HG03060 (cell line): ENCODE data around the gene OR6S1.
"Not testable (repeated sequence)": the region's sequence is repeated elsewhere in the genome, so short reads cannot be mapped to it uniquely, and the experiment has no call there.

Experiments
- ATAC-seq: cut with Tn5 transposase; IDR thresholded peaks from one replicate; pipeline ENCODE4 v1.9.1; 2021; ENCODE audit warnings: low read depth, moderate number of reproducible peaks; ENCODE audit not compliant: unreplicated experiment

The OR6S1 gene

GRCh38 chr14:20632448-20632830 lies 9.1 kb downstream of the OR6S1 start:
- ATAC-seq: no peak

GRCh38 chr14:20631880-20632389 lies 9.6 kb downstream of the OR6S1 start:
- no peak for ATAC-seq

GRCh38 chr14:20631023-20631879 lies 10.2 kb downstream of the OR6S1 start:
- ATAC-seq: no peak

- no peak for ATAC-seq
These were observed 11.0 kb downstream of the OR6S1 start for GRCh38 chr14:20630340-20631022.

- ATAC-seq: no peak
These were observed 13.2 kb downstream of the OR6S1 start for GRCh38 chr14:20628063-20628854.

- no peak for ATAC-seq
These were observed 14.0 kb downstream of the OR6S1 start for GRCh38 chr14:20627346-20628027.

GRCh38 chr14:20626274-20626673 lies 15.2 kb downstream of the OR6S1 start:
- no peak for ATAC-seq

GRCh38 chr14:20624495-20625070 lies 16.9 kb downstream of the OR6S1 start:
- ATAC-seq: no peak

GRCh38 chr14:20623798-20624197 lies 17.7 kb downstream of the OR6S1 start:
- no peak for ATAC-seq

GRCh38 chr14:20622816-20623291 lies 18.6 kb downstream of the OR6S1 start:
- no peak for ATAC-seq

- no peak for ATAC-seq
These were observed 20.6 kb downstream of the OR6S1 start for GRCh38 chr14:20620798-20621478.

GRCh38 chr14:20619688-20620087 lies 21.8 kb downstream of the OR6S1 start:
- not testable (repeated sequence) for ATAC-seq

GRCh38 chr14:20618271-20618749 lies 23.2 kb downstream of the OR6S1 start:
- ATAC-seq: no peak

GRCh38 chr14:20617138-20618003 lies 24.1 kb downstream of the OR6S1 start:
- ATAC-seq: no peak

- no peak for ATAC-seq
These were observed 25.5 kb downstream of the OR6S1 start for GRCh38 chr14:20615996-20616395.

- ATAC-seq: no peak
These were observed 27.3 kb downstream of the OR6S1 start for GRCh38 chr14:20614038-20614840.
